Raji (cell line): Measurements from ENCODE around the gene MOCOS.

Experiments
- POLR2A ChIP-seq: IDR thresholded peaks from 2 replicates; pipeline ENCODE4 v1.6.1; 2011; ENCODE audit warnings: low read depth, low read length, control low read depth; ENCODE audit not compliant: insufficient read depth

The MOCOS gene

GRCh38 chr18:36212301-36213171, 25.2 kb downstream of the MOCOS start:
- no peak for TF ChIP-seq POLR2A

- no peak for TF ChIP-seq POLR2A
These were observed 27.5 kb downstream of the MOCOS start for GRCh38 chr18:36214811-36215210.

GRCh38 chr18:36215577-36215976, 28.3 kb downstream of the MOCOS start:
- TF ChIP-seq POLR2A, result no peak

GRCh38 chr18:36217348-36217747, 30.1 kb downstream of the MOCOS start:
- TF ChIP-seq POLR2A, result no peak

- no peak for TF ChIP-seq POLR2A
These were observed 41.9 kb downstream of the MOCOS start for GRCh38 chr18:36229188-36229587.

GRCh38 chr18:36241831-36242230, 54.5 kb downstream of the MOCOS start:
- no peak for TF ChIP-seq POLR2A

GRCh38 chr18:36247036-36247435, 59.7 kb downstream of the MOCOS start:
- no peak for TF ChIP-seq POLR2A

- TF ChIP-seq POLR2A, result no peak
These were observed 62.1 kb downstream of the MOCOS start for GRCh38 chr18:36249392-36249791.

GRCh38 chr18:36250827-36251226, 63.5 kb downstream of the MOCOS start:
- TF ChIP-seq POLR2A, result no peak

- TF ChIP-seq POLR2A, result no peak
These were observed 67.9 kb downstream of the MOCOS start for GRCh38 chr18:36255072-36255698.

- TF ChIP-seq POLR2A, result no peak
These were observed 68.8 kb downstream of the MOCOS start for GRCh38 chr18:36256094-36256493.

- TF ChIP-seq POLR2A, result no peak
These were observed 75.7 kb downstream of the MOCOS start for GRCh38 chr18:36262971-36263370.

GRCh38 chr18:36264283-36264682, 77.0 kb downstream of the MOCOS start:
- TF ChIP-seq POLR2A, result no peak

GRCh38 chr18:36265015-36265414, 77.7 kb downstream of the MOCOS start:
- no peak for TF ChIP-seq POLR2A

GRCh38 chr18:36269157-36269556, 81.9 kb downstream of the MOCOS start:
- no peak for TF ChIP-seq POLR2A

- no peak for TF ChIP-seq POLR2A
These were observed 83.9 kb downstream of the MOCOS start for GRCh38 chr18:36271153-36271552.
